Fibroblast of lung (primary cell): ENCODE results near the gene DENND1A.

Experiments used
- CTCF ChIP-seq, 2 donors: IDR thresholded peaks in 1 of 2; conservative IDR thresholded peaks in 1 of 2; 1 replicate in 1 of 2; 2 replicates in 1 of 2; pipeline ENCODE4 v1.5.1; 2011 to 2012; ENCODE audit warnings: low read length in 2 of 2, control low read depth in 1 of 2, inconsistent platforms in 1 of 2, low read depth in 1 of 2, mild to moderate bottlenecking in 1 of 2
- EZH2 ChIP-seq: IDR thresholded peaks from 2 replicates; pipeline ENCODE4 v1.5.1; 2012; ENCODE audit warnings: low read length, control low read depth, mild to moderate bottlenecking; ENCODE audit errors: missing control alignments

GRCh38 chr9:123350590-123351310, 579.2 kb downstream of the DENND1A start:
- TF ChIP-seq CTCF (conservative IDR thresholded peaks at IDR 0.05 in 1 of 2, IDR thresholded peaks at IDR 0.05 in 1 of 2; ENCODE audit: low read depth in 1 of 2, low read length in 2 of 2) (no peak), EZH2 (no peak)
